ENCODE measurements around the gene WDFY2.

- TF ChIP-seq, protein P1, sequence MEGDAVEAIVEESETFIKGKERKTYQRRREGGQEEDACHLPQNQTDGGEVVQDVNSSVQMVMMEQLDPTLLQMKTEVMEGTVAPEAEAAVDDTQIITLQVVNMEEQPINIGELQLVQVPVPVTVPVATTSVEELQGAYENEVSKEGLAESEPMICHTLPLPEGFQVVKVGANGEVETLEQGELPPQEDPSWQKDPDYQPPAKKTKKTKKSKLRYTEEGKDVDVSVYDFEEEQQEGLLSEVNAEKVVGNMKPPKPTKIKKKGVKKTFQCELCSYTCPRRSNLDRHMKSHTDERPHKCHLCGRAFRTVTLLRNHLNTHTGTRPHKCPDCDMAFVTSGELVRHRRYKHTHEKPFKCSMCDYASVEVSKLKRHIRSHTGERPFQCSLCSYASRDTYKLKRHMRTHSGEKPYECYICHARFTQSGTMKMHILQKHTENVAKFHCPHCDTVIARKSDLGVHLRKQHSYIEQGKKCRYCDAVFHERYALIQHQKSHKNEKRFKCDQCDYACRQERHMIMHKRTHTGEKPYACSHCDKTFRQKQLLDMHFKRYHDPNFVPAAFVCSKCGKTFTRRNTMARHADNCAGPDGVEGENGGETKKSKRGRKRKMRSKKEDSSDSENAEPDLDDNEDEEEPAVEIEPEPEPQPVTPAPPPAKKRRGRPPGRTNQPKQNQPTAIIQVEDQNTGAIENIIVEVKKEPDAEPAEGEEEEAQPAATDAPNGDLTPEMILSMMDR (IDR thresholded peaks at IDR 0.05): no peak
- no peak for TF ChIP-seq POLR2A (IDR thresholded peaks at IDR 0.05)
Measured at GRCh38 chr13:51596541-51596940, 12.3 kb downstream of the WDFY2 start.

Measured in tibial nerve (tissue), 3 donors.